Mammary epithelial cell (primary cell): ENCODE results near the gene DNAH17.

Experiments used
- EZH2 ChIP-seq: IDR thresholded peaks from 2 replicates; pipeline ENCODE4 v1.6.1; 2012; ENCODE audit warnings: low read length, inconsistent platforms, borderline replicate concordance
- TF ChIP-seq, protein P1 (sequence below), 2 donors: IDR thresholded peaks in 1 of 2; conservative IDR thresholded peaks in 1 of 2; 2 replicates each; pipeline ENCODE4 v1.5.1; 2011 to 2012; ENCODE audit warnings: inconsistent platforms in 2 of 2, low read length in 2 of 2, mild to moderate bottlenecking in 2 of 2, control low read depth in 1 of 2, low read depth in 1 of 2; ENCODE audit not compliant: insufficient read depth in 1 of 2; ENCODE audit errors: extremely low read depth in 1 of 2

DNA sequence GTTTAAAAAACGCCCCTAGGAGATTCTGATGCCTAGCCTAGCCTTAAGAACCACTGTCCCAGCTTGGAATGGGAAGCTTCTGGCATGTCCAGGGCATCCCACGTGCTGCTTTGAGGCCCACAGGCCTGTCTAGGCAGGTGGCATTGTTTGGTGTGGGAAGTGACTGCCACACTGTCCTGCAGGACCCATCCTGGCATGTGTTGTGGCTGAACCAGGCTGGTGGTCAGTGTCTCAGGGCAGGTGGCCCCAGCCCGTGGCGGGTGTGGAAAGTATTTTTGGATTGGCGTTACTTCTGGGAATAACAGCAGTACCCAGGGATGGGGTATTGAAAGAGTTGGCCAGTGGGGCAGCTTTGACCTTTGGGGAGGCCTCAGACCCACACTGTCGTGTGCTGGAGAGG is 170.8 kb downstream of the DNAH17 start:
- TF ChIP-seq, protein P1, sequence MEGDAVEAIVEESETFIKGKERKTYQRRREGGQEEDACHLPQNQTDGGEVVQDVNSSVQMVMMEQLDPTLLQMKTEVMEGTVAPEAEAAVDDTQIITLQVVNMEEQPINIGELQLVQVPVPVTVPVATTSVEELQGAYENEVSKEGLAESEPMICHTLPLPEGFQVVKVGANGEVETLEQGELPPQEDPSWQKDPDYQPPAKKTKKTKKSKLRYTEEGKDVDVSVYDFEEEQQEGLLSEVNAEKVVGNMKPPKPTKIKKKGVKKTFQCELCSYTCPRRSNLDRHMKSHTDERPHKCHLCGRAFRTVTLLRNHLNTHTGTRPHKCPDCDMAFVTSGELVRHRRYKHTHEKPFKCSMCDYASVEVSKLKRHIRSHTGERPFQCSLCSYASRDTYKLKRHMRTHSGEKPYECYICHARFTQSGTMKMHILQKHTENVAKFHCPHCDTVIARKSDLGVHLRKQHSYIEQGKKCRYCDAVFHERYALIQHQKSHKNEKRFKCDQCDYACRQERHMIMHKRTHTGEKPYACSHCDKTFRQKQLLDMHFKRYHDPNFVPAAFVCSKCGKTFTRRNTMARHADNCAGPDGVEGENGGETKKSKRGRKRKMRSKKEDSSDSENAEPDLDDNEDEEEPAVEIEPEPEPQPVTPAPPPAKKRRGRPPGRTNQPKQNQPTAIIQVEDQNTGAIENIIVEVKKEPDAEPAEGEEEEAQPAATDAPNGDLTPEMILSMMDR (conservative IDR thresholded peaks at IDR 0.05 in 1 of 2, IDR thresholded peaks at IDR 0.05 in 1 of 2; ENCODE audit: extremely low read depth in 1 of 2, insufficient read depth in 1 of 2, low read depth in 1 of 2, low read length in 2 of 2) = no peak
- TF ChIP-seq EZH2 = no peak
